ENCODE data around the gene ZNF763. TPM values are rescaled to one million over a fixed set of nuclear protein-coding genes. Genes with fewer than 3 reads are reported as not detected.
"Not testable (repeated sequence)": the region's sequence is repeated elsewhere in the genome, so short reads cannot be mapped to it uniquely, and the experiment has no call there.

The ZNF763 gene
- total RNA-seq, result 5.2 TPM

- DNase-seq (ENCODE audit: low spot score), result peak; percentile 97
Measured at GRCh38 chr19:11964858-11965645, at the start of gene ZNF763. Gene ZNF763, plus strand, starts transcription at chr19:11965040. Its CDS starts 169 bp downstream, at chr19:11965209.

GRCh38 chr19:11921852-11922495 lies 42.9 kb upstream of the ZNF763 start:
- DNase-seq (ENCODE audit: low spot score), result no peak

- DNase-seq (ENCODE audit: low spot score), result peak; percentile 97
Measured at GRCh38 chr19:11924886-11925650, 39.8 kb upstream of the ZNF763 start, which contains the start of gene ZNF700. Gene ZNF700, plus strand, starts transcription at chr19:11925107. Its CDS starts 104 bp downstream, at chr19:11925211.

- not testable (repeated sequence) for DNase-seq (ENCODE audit: low spot score)
Measured at GRCh38 chr19:11925651-11926187, 39.1 kb upstream of the ZNF763 start.

DNA sequence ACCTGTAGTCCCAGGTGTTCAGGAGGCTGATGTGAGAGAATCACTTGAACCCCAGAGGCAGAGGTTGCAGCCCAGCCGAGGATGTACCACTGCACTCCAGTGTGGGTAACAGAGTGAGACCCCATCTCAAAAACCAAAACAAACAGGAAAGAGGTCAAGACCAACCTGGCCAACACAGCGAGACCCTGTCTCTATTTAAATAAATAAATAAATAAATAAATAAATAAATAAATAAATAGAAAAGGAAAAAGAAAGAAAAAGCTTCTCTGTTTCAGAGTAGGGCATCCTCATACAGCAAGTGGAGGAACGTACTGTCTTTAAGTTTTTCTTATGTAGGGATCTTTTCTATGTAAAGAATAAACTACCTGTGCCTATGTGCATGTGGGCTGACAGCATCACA lies 37.6 kb upstream of the ZNF763 start:
- no peak for DNase-seq (ENCODE audit: low spot score)

GRCh38 chr19:11931051-11931450 lies 33.8 kb upstream of the ZNF763 start:
- DNase-seq (ENCODE audit: low spot score), result no peak

- DNase-seq (ENCODE audit: low spot score), result no peak
Measured at GRCh38 chr19:11931513-11931912, 33.3 kb upstream of the ZNF763 start.

GRCh38 chr19:11935829-11936228 lies 29.0 kb upstream of the ZNF763 start:
- not testable (repeated sequence) for DNase-seq (ENCODE audit: low spot score)

GRCh38 chr19:11938383-11938782 lies 26.5 kb upstream of the ZNF763 start:
- not testable (repeated sequence) for DNase-seq (ENCODE audit: low spot score)

DNA sequence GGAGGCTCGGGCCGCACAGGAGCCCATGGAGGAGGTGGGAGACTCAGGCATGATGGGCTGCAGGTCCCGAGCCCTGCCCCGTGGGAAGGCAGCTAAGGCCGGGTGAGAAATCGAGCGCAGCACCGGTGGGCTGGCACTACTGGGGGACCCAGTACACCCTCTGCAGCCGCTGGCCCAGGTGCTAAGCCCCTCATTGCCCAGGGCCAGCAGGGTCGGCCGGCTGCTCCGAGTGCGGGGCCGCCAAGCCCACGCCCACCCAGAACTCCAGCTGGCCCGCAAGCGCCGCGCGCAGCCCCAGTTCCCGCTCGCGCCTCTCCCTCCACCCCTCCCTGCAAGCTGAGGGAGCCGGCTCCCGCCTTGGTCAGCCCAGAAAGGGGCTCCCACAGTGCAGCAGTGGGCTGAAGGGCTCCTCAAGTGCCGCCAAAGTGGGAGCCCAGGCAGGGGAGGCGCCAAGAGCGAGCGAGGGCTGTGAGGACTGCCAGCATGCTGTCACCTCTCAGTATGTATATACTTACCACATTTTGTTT lies 23.4 kb upstream of the ZNF763 start:
- DNase-seq (ENCODE audit: low spot score), result not testable (repeated sequence)

DNA sequence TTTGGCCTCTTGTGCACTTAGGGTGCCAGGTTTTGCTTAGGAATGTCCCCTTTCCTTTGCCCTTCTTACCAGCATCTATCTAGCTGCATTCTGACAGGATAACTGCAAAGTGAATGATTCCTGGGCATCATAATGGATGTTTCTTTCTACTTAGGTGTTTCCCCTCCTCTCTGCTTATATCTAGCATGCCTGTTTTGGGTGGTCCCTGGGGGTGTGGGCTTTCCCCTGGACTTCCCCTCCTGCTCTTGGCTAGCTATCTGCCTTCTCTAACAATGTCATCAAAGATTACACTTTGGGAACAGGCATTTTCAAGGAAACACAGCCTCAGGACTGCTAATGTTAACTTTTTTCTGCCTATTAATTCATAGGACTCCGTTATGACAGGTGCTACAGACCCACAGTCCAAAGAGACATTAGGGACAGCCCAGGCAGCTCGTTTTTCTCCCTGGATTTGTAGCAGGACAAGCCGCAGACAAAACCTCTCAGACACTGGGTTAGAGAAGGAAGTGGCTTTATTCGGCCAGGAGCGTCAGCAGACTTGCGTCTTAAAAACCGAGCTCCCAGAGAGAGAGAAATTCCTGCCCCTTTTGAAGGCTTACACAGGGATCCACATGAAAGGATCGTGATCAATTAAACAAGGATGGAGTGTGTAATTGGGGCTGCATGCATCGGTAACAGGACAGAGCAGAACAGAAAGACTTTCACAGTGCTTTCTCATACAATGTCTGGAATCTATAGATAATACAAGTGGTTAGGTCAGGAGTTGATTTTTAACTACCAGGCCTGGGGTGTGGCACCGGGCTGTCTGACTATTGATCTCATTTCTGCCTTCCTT lies 22.6 kb upstream of the ZNF763 start:
- no peak for DNase-seq (ENCODE audit: low spot score)

DNA sequence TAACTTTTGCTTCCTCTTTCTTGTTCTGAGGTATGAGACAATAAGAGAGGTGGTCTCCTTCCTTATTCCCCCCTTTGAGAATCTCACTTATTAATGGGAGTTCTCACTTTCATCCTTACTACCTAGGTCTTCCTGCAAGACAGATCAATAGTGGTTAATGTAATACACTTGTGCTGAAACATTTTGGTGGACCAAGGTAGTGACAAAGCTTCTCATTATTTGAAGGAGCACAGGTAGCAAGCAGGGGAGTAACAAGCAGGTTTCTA lies 22.1 kb upstream of the ZNF763 start:
- no peak for DNase-seq (ENCODE audit: low spot score)

DNA sequence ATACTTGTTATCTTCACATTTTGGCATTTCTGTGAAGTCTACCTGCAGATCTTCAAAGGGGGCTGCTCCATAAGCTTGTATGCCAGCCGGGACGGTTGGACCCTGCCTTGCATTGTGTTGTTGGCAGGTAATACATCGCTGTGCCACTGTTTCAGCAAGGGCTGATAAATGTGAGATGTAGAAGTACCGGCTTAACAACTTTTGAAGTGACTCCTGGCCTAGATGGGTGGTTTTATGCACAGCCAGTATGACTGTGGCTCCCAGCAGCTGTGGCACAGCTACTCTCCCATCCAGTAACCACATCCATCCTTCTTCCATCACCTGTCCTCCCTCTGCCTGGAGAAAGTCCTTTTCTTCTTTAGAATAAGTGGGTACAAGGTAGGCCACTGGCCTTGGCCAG lies 20.2 kb upstream of the ZNF763 start:
- DNase-seq (ENCODE audit: low spot score), result no peak

DNA sequence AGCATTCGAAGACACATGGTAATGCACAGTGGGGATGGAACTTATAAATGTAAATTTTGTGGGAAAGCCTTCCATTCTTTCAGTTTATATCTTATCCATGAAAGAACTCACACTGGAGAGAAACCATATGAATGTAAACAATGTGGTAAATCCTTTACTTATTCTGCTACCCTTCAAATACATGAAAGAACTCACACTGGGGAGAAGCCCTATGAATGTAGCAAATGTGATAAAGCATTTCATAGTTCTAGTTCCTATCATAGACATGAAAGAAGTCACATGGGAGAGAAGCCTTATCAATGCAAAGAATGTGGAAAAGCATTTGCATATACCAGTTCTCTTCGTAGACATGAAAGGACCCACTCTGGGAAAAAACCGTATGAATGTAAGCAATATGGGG lies 16.2 kb upstream of the ZNF763 start:
- DNase-seq (ENCODE audit: low spot score), result no peak

DNA sequence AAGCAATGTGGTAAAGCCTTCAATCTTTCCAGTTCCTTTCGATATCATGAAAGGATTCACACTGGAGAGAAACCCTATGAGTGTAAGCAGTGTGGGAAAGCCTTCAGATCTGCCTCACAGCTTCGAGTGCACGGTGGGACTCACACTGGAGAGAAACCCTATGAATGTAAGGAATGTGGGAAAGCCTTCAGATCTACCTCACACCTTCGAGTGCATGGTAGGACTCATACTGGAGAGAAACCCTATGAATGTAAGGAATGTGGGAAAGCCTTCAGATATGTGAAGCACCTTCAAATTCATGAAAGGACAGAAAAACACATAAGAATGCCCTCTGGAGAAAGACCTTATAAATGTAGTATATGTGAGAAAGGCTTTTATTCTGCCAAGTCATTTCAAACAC lies 15.6 kb upstream of the ZNF763 start:
- no peak for DNase-seq (ENCODE audit: low spot score)

DNA sequence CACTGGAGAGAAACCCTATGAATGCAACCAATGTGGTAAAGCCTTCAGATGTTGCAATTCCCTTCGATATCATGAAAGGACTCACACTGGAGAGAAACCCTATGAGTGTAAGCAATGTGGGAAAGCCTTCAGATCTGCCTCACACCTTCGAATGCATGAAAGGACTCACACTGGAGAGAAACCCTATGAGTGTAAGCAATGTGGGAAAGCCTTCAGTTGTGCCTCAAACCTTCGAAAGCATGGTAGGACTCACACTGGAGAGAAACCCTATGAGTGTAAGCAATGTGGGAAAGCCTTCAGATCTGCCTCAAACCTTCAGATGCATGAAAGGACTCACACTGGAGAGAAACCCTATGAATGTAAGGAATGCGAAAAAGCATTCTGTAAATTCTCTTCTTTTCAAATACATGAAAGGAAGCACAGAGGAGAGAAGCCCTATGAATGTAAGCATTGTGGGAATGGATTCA lies 15.2 kb upstream of the ZNF763 start:
- DNase-seq (ENCODE audit: low spot score), result not testable (repeated sequence)

GRCh38 chr19:11950312-11950711 lies 14.5 kb upstream of the ZNF763 start:
- DNase-seq (ENCODE audit: low spot score), result no peak

DNA sequence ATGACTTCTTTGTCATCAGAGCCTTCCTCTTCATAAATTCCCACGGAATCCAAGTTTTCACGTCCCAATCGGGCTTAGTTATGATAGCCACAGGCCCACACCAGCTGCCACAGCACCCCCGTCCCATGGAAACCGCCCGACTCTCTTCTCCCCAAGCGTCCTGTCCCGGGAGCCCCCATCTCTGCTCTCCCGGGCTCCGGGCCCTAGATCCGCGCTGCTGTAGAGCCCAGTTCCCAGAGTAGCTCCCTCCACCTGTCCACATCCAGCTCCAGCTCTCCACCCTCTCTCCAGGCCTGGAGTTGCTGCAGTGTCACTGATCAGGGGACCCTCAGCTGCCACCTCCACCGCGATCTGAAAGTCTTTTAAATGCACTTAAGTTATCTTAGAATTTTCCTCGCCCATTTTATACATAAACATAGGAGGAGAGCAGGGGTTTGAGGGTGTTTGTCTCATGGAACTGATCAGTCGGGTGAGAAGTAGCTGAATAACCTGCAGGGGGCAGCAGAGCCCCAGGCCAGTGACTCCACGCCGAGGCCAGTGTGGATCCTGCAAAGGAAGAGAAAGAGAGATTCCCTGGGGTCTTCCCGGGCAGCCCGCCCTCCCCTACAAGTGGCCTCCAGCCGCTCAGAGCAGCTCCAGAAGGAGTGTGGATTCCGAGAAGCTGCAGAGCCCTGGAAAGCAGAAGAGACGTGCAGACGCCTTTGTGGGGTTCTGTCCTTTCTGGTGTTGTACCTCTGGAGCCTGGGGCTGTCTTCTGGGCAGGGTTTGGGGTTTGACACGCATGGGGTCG lies 1.1 kb upstream of the ZNF763 start:
- DNase-seq (ENCODE audit: low spot score), result peak; percentile 80

DNA sequence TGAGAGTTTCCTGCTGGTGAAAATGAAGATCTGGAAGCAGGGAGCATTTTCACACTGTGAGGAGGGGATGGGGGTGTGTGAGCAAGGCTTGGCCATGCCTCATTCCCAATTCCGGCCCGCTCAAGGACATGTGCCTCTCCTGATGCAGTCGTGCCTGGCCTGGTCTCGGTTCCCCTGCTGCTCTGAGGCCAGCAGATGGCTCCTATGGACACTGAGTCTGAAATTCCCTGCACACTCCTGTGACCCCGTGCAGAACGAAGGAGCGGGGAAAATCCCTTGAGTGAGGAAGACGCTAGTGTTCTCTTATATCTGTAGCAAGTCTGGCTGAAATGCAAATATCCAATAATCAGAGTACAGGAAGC lies 363 bp upstream of the ZNF763 start:
- no peak for DNase-seq (ENCODE audit: low spot score)

DNA sequence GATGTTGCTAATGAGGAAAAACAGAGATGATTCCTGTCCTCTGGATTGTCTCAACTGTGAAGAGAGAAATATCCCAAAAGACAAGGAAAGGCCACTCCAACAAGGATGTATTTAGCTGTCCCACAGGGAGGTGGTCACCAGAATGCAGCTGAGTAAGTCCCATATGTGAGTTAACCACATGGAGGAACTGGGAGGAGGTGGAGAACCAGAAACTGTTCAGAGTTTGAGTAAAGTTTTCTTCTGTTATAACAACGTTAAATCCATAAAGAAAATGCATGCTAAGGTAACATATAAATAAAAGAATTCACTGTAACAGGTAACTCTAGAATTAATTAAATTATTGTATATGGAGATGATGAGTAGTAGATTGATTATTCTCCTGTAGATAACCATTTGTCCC lies 5.3 kb downstream of the ZNF763 start:
- DNase-seq (ENCODE audit: low spot score), result no peak

All from mucosa of gallbladder (tissue), 1 donor.